NCI-H82 treated with DMSO at 0.1 percent for 48 hours (cell line): ENCODE data around the gene TRMT1.
A peak's percentile ranks its signal among the peaks of the same experiment; 100 is the strongest.
"Not testable (repeated sequence)": the region's sequence is repeated elsewhere in the genome, so short reads cannot be mapped to it uniquely, and the experiment has no call there.

Experiments
- DNase-seq: peaks from one replicate; lab custom pipeline; 2025; ENCODE audit not compliant: unreplicated experiment; lab: John Stamatoyannopoulos, UW

Gene TRMT1

GRCh38 chr19:13116282-13117175, at the start of gene TRMT1:
TRMT1 (minus strand) TSS chr19:13116740; CDS start chr19:13116399, 341 bp downstream.
- peak; percentile 88 for DNase-seq

DNA sequence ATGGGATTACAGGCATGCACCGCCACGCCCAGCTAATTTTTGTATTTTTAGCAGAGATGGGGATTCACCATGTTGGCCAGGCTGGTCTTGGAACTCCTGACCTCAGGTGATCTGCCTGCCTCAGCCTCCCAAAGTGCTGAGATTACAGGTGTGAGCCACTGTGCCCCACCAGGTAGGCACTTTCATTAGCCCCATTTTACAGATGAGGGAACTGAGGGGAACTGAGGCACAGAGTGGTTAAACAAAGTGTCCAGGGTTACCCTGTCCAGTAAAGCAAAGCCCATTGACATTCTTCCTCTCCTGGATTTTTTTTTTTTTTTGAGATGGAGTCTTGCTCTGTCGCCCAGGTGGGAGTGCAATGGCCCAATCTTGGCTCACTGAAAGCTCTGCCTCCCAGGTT, 49.6 kb upstream of the TRMT1 start:
- not testable (repeated sequence) for DNase-seq

GRCh38 chr19:13165162-13165997, 48.8 kb upstream of the TRMT1 start:
- peak; percentile 48 for DNase-seq

DNA sequence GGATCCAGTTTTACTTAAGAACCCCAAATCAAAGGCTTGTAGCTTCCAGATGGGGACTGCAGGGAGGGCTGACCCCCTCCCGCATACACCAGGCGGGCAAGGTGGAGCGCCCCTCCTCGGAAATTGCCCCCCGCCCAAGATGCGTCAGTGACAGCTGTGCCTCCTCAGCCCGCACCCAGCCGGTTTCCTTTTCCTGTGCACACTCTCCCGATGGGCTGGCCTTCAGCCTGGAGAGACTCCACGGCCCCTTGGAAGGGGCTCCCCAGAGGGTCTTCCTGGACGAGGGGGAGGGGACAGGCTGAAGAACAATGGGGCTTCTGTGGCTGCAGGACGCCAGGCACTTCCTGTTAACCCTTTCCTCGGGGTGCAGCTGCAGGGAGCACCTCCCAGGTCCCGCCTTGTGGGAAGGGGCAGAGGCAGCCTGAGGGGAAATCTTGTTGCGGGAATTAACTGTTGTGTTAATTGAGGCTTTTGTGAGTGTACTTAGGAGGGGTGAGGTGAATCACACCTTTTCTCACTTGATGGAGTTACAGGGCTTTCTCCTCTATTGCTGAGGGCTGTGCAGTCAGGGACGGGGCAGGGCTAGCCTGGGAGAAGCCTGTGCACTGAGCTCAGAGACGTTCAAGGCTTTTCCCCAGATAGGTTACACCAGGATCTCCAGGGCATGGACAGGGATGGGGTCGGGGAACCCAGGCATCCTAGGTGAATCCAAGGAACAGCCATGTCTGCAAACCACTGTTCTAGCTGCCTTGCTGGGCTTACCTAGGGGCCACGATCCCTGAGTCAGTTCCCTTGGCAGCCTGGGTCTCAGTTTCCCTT, 48.0 kb upstream of the TRMT1 start:
- DNase-seq, result peak; percentile 100

- DNase-seq, result peak; percentile 96
Measured at GRCh38 chr19:13163609-13164342, 47.2 kb upstream of the TRMT1 start.

- peak; percentile 99 for DNase-seq
Measured at GRCh38 chr19:13162724-13163608, 46.4 kb upstream of the TRMT1 start.

DNA sequence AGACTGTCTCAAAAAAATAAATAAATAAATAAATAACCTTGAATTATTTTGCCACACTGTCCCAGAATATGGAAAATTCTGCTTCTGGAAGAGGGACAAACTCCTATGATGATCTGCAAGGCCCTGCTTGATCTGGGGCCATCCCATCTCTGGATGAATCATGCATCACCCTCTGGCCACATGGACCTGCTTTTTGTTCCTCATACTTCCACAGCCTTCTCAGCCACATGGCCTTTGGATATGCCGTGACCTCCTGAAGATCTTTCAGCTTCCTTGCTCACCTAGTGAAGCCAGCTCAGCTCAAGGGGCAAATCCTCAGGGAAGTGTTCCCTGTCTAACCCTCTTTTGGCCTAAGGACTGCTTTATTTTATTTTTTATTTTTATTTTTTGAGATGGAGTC, 44.0 kb upstream of the TRMT1 start:
- DNase-seq, result no peak

- DNase-seq, result no peak
Measured at GRCh38 chr19:13159713-13160112, 43.2 kb upstream of the TRMT1 start.

- DNase-seq, result peak; percentile 65
Measured at GRCh38 chr19:13155472-13156359, 39.2 kb upstream of the TRMT1 start.

GRCh38 chr19:13154911-13155471, 38.5 kb upstream of the TRMT1 start:
- DNase-seq, result peak; percentile 65

- peak; percentile 27 for DNase-seq
Measured at GRCh38 chr19:13154241-13154778, 37.8 kb upstream of the TRMT1 start.

- DNase-seq, result no peak
Measured at GRCh38 chr19:13153569-13154240, 37.2 kb upstream of the TRMT1 start.

- peak; percentile 92 for DNase-seq
Measured at GRCh38 chr19:13152974-13153568, 36.5 kb upstream of the TRMT1 start.

DNA sequence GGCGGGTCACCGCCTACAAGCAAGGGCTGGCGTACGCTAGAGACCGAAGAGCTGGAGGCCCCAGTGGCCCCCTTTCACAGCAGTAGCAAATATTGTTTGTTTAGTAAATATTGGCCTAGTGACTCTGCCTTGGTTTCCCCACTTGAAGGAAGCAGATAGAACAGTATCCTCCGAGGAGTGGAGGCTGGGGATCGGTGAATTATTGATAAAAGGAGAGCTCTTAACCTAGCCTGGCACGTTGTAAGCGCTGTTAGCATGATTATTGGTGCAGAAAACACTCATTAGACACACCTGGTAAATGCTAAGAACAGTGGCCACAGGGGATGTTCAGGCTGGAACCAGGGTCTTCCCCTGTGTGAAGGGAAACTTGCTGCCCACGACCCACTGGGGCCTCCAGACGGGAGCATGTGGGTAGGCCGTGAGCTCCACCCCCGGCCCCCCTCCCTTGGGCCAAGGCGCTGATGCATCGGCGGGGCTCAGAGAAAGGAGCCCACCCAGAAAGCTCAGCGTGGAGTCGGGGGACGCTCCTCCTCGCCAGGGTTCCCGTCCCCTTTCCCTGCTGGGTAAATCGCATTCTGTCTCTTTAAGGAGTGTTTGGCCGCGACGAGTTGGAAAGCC, 35.9 kb upstream of the TRMT1 start:
- DNase-seq, result no peak

DNA sequence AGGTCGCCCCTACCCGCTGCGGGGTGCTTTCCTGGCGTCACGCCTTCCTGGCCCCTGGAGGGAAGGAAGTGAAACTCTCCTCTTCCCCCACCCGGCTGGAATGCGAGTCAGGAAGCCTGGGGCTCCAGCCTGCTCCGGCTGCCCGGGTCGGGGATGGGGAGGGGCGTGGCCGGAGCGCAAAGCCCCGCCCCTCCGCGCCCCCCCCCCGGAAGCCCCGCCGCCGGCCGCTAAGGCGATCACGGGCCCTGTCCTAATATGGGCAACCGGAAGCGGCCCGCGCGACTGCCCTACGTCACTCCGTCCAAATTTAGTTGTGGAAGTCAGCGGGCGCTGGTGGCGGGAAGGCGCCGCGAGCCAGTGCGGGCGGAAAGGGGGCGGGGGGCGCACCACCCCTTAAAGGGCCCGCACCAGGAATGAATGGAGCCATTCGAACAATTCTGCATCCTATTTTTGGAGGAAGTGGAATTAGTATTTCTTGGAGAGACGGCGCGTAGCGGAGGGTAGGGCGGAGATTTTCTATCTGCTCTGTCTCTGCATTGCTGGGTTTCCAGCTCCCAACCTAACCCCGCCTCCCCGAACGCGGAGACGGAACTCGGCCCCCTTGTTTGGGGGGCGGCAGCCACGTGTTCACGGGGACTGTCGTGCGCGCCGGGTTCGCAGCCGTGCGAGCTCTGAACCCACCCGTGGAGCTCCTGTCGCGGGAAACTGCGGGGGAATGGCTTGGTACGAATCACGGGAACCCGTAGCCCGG, 35.2 kb upstream of the TRMT1 start:
- DNase-seq, result peak; percentile 98
